Activated CD4-positive, alpha-beta T cell treated with anti-CD3 and anti-CD28 coated beads for 36 hours (primary cell): Measurements from ENCODE around the gene XCL1. TPM values are rescaled to one million over a fixed set of nuclear protein-coding genes. Genes with fewer than 3 reads are reported as not detected.

Experiments used
- ATAC-seq: fragments of 200-7000 bp; cut with Tn5 transposase; one replicate; pipeline ENCODE4 v1.10.0; 2021; ENCODE audit warnings: mild to moderate bottlenecking, moderate library complexity
- CTCF ChIA-PET: fragments of 350-600 bp; sonication (Branson Sonifier 250); formaldehyde crosslinking; loops from one replicate; lab custom pipeline; 2021; ENCODE audit warnings: antibody characterized with exemption; lab: Charles Lee
- POLR2A ChIA-PET: fragments of 350-600 bp; sonication (Branson Sonifier 250); formaldehyde crosslinking; loops from one replicate; lab custom pipeline; 2021; ENCODE audit warnings: antibody characterized with exemption, inconsistent platforms; lab: Charles Lee
- DNase-seq: peaks from one replicate; pipeline ENCODE4 v3.0.0-alpha.2; 2020
- H3K27ac Mint-ChIP-seq: one replicate; pipeline ENCODE4 v1.8.0; 2021; ENCODE audit warnings: mixed read lengths
- H3K27me3 Mint-ChIP-seq: one replicate; pipeline ENCODE4 v1.8.0; 2021; ENCODE audit warnings: mixed read lengths
- H3K36me3 Mint-ChIP-seq: one replicate; pipeline ENCODE4 v1.8.0; 2021; ENCODE audit warnings: low read depth, mixed read lengths
- H3K4me1 Mint-ChIP-seq: one replicate; pipeline ENCODE4 v1.8.0; 2021; ENCODE audit warnings: mixed read lengths
- H3K4me3 Mint-ChIP-seq: one replicate; pipeline ENCODE4 v1.8.0; 2021; ENCODE audit warnings: mild to moderate bottlenecking, moderate library complexity, mixed read lengths
- H3K9me3 Mint-ChIP-seq: one replicate; pipeline ENCODE4 v1.8.0; 2021; ENCODE audit warnings: low read depth, mixed read lengths
- intact Hi-C, 2 experiments: fragments of 100-400 bp; cut with DNase I in 1 of 2; cut with micrococcal nuclease in 1 of 2; formaldehyde crosslinking; loops; one replicate each; pipeline versions ENCODE4 v1.14.2 to v1.15.1; 2022 to 2024; cut with DNase I, micrococcal nuclease
- total RNA-seq, 2 experiments: library from RNA; stranded (reverse); gene quantifications; one replicate each; pipeline ENCODE4 v1.2.3, GENCODE V29; 2021

The XCL1 gene
- total RNA-seq, 2 experiments from 2014 or later, result 0.39 to 0.67 TPM

DNA sequence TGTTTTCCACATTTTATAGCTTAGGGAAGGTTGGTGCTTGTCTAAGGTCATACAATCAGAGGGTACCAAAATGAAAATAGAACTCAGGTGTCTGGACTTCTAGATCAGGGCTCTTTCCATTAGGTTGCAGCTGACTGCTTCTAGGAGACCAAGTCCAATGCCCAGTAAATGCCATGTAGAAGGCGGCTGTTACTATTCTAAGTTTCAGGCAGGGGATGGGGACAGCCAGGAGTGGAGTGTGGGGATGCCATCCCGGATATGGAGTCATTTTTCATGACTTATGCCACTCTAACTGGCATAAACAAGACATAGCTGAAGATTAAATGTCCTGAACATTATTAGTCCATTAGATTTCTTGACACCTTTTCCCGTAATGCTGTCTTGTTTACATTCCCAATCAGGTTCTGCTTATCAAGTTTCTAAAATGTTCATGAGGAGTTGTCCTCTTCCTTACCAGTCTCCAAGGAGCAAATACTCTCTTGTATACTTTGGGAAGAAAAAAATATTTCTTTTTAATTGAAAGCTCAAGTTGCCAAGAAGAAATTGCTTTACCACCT lies 31.5 kb downstream of the XCL1 start:
- Mint-ChIP-seq H3K4me3 (no peak overlapping the region), H3K27me3 (no peaks in the 10 kb centered on the region), H3K27ac (no peak overlapping the region), H3K36me3 (no peaks in the 10 kb centered on the region), H3K9me3 (no peaks in the 10 kb centered on the region), H3K4me1 (no peaks in the 10 kb centered on the region)
- DNase-seq, result no peak
- intact Hi-C loops, result loop anchor here in 1 of 2 experiments (10.0 kb wide), 1 partner anchor 527 kb away; no protein-coding TSS in a partner anchor
- POLR2A ChIA-PET, result no interaction called here
- ATAC-seq, result no peak
- CTCF ChIA-PET, result interaction anchor here (0.5 to 0.8 kb wide), 2 partner anchors 265 to 1744 kb away, joined by 3 read pairs; no protein-coding TSS in a partner anchor

DNA sequence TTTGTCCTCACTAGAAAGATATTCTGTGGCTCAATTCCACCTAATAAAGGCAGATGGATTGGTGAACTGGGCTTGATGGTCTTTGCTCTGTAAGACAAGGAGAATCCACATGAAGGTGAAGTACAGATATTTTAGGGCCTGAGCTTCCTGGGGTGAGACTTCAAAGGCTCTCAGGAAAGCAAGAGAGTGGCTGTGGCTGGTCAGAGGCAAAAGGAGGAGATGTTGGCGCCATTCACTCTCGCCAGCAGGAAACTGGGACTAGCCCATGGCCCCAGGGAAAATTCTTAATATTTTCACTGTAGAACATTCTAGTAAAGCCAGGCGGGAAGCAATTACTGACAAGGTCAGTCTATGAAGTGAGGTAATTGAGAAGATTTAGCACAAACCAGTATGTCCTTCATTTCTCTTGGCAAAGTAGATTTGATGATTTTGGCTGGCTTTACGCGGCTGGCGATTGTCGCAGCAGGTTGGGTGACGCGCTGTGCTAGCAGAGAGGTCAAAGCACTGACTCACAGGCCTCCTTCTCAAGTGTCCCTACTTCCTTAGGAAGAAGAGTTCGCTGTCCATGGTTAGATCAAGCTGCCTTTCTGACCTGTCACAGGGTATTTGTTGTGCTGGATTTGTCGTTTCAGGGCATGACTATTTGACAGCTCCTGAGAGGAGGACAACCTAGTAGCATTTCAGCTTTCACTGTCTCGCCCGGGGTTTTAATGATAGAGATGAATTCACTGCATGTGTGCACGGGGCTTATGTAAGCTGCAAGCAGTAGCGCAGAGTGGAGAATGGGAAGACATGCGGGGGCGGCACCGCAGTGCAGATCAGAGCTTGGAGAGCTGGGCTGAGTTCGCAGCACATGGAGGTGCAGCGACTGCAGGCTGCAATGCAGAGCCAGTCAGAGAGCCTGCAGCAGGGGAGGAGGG lies 32.7 kb downstream of the XCL1 start:
- Mint-ChIP-seq H3K27ac (no peak overlapping the region), H3K36me3 (no peaks in the 10 kb centered on the region), H3K9me3 (no peaks in the 10 kb centered on the region), H3K4me1 (no peaks in the 10 kb centered on the region), H3K4me3 (no peak overlapping the region), H3K27me3 (peaks cover 2% of the 10 kb centered on the region)
- CTCF ChIA-PET, result interaction anchor here (0.7 to 2.1 kb wide), 3 partner anchors 9 to 1131 kb away, joined by 3 to 6 read pairs (median 4); no protein-coding TSS in a partner anchor
- intact Hi-C loops, result loop anchor here in 1 of 2 experiments (10.0 kb wide), 1 partner anchor 526 kb away; no protein-coding TSS in a partner anchor
- POLR2A ChIA-PET, result no interaction called here
- ATAC-seq (no peak), DNase-seq (no peak)

DNA sequence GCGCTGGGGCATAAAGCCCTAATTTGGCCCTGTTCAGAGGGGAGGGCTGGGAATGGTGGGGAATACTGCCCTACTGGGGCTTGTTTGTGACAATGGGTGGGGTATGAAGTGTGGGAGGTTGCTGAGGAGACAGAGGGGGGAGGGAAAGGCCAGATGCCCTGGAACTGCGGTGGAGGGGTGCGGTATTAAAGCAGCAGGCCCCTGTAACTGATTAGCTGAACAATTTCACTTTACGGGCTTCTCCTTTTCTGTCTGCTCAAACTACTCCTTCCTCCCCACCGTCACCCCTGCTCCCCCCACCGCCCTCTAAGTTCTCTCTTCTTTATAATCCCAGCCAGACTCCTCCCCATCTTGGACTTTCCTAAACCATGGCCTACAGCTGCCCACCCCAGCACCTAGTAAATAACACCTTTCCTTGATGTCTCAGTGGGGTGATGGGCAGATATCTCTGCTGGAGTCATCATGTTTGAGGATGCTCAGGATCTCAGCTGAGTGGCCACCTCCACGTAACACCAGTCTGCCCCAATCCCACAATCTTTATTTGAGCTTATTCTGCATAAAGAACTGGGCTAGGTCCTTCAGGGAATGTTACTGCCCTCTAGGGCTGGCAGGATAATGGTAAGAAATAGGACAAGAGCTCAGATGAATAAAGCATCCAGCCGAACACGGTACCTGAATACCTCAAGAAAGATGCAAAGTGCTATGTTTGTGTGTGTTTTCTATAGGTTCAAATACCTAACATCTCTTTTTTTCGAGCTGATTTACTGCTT lies 33.5 kb downstream of the XCL1 start:
- POLR2A ChIA-PET, result no interaction called here

DNA sequence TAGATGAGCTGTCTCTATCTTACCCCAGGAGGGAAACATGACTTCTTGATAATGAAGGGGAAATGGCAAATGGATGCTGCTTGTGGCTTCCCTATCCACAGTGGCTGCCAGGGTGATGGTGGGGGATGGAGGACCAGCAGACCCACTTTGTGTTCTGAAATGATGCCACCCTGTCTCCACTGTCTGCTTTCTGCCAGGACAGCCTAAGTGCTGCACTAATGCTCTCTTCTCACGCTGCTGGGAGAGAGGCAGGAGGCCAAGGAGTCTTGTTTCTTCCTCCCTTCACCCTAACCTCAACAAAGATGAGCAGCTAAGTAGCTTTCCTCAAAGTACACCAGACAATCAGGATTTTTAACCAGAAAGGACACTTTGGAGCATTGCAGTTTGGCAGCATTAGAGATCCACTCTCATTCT lies 36.6 kb downstream of the XCL1 start:
- POLR2A ChIA-PET, result no interaction called here
- CTCF ChIA-PET, result interaction anchor here (0.7 kb wide), 1 partner anchor 13 kb away, joined by 3 read pairs; no protein-coding TSS in a partner anchor
- Mint-ChIP-seq H3K36me3 (no peaks in the 10 kb centered on the region), H3K27ac (no peak overlapping the region), H3K27me3 (peaks cover 6% of the 10 kb centered on the region), H3K9me3 (no peaks in the 10 kb centered on the region), H3K4me1 (no peaks in the 10 kb centered on the region), H3K4me3 (no peak overlapping the region)
- ATAC-seq (no peak), DNase-seq (no peak)
- intact Hi-C loops, result no loop called here

More for the DNA sequence above, 33.5 kb downstream of the XCL1 start:
- no peak overlapping the region for H3K27ac Mint-ChIP-seq
- H3K4me1 Mint-ChIP-seq, result no peaks in the 10 kb centered on the region
- ATAC-seq (no peak), DNase-seq (no peak)
- CTCF ChIA-PET, result interaction anchor here (0.7 to 2.1 kb wide), 5 partner anchors 9 to 739 kb away, joined by 3 to 6 read pairs (median 3); no protein-coding TSS in a partner anchor
- intact Hi-C loops, result loop anchor here in 1 of 2 experiments (10.0 kb wide), 1 partner anchor 525 kb away; no protein-coding TSS in a partner anchor
- peaks cover 2% of the 10 kb centered on the region for H3K27me3 Mint-ChIP-seq
- no peaks in the 10 kb centered on the region for H3K9me3 Mint-ChIP-seq
- H3K4me3 Mint-ChIP-seq, result no peak overlapping the region
- no peaks in the 10 kb centered on the region for H3K36me3 Mint-ChIP-seq

GRCh38 chr1:168613691-168614231 lies 37.4 kb downstream of the XCL1 start:
- H3K4me3 Mint-ChIP-seq, result no peak overlapping the region
- intact Hi-C loops, result no loop called here
- ATAC-seq, result no peak
- no peaks in the 10 kb centered on the region for H3K9me3 Mint-ChIP-seq
- no peaks in the 10 kb centered on the region for H3K36me3 Mint-ChIP-seq
- DNase-seq, result no peak
- ChIA-PET POLR2A (no interaction called here), CTCF (no interaction called here)
- H3K27me3 Mint-ChIP-seq, result peaks cover 7% of the 10 kb centered on the region
- H3K4me1 Mint-ChIP-seq, result no peaks in the 10 kb centered on the region
- H3K27ac Mint-ChIP-seq, result no peak overlapping the region

- Mint-ChIP-seq H3K9me3 (no peaks in the 10 kb centered on the region), H3K4me3 (no peak overlapping the region), H3K27ac (no peak overlapping the region), H3K27me3 (peaks cover 7% of the 10 kb centered on the region), H3K4me1 (no peaks in the 10 kb centered on the region), H3K36me3 (no peaks in the 10 kb centered on the region)
- POLR2A ChIA-PET, result no interaction called here
- intact Hi-C loops, result no loop called here
- DNase-seq (no peak), ATAC-seq (no peak)
- CTCF ChIA-PET, result interaction anchor here (0.9 kb wide), 1 partner anchor 11 kb away, joined by 4 read pairs; no protein-coding TSS in a partner anchor
Measured at GRCh38 chr1:168614235-168614634, 37.8 kb downstream of the XCL1 start.

DNA sequence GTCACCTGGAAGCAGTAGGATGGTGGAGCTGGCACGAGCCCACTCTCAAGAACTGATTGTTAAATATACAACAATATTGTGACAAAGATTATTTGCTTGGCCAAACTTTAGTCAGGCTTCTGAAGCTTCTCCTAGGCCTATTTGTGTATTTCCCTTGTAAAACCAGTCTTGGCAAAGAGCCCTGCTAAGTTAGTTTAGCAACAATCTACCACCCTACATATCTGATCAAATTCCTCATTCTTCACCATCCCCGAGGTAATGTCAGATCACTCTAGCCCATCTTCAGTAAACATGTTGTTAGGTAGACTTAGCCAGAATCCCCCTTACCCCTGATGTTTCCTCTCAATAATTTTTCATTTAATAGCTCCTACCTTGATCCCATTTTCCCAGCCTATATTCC lies 39.6 kb downstream of the XCL1 start:
- Mint-ChIP-seq H3K36me3 (no peaks in the 10 kb centered on the region), H3K9me3 (no peaks in the 10 kb centered on the region), H3K27ac (no peak overlapping the region), H3K4me3 (no peak overlapping the region), H3K4me1 (no peaks in the 10 kb centered on the region), H3K27me3 (peaks cover 7% of the 10 kb centered on the region)
- DNase-seq, result no peak
- CTCF ChIA-PET, result interaction anchor here (1.0 kb wide), 1 partner anchor 13 kb away, joined by 3 read pairs; no protein-coding TSS in a partner anchor
- ATAC-seq, result no peak
- intact Hi-C loops, result no loop called here
- POLR2A ChIA-PET, result no interaction called here

DNA sequence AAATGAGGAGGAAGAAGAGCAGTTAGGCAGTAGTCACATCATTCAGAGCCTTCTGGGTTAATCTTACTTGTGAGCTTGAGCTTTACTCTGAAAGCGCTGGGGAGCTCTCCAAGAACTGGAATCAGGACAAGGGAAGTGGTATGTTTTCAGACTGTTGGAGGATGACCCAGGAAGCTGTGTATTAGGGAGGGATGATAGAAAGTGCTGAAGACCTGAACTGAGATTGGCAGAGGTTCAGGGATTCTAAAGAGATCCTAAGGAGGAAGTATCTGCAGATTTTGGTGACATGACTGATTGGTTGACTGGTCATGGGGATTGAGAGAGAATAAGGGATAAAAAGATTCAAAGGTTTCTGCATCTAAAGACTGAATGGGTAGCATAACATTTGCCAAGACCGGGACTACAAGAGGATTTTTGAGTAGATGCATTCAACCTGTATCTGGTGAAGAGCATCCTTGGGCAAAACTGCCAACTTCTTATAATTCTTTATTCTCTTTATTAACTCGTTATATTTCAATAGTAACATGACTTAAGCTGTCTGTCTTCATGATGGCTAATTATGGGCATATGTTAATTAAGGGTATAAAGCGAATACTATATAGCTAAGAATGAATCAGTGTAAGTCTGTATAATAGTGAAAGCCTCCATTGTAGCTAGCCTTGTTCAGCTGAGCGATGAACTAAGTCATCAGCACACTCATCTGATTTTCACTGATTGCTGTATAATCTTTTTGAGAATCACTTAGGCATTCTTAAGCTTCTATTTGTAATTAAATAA lies 41.8 kb downstream of the XCL1 start:
- intact Hi-C loops, result no loop called here
- peaks cover 7% of the 10 kb centered on the region for H3K27me3 Mint-ChIP-seq
- CTCF ChIA-PET, result interaction anchor here (0.6 to 1.4 kb wide), 4 partner anchors 8 to 730 kb away, joined by 3 to 4 read pairs (median 4); no protein-coding TSS in a partner anchor
- no peaks in the 10 kb centered on the region for H3K9me3 Mint-ChIP-seq
- H3K27ac Mint-ChIP-seq, result no peak overlapping the region
- no peak for DNase-seq
- no peak for ATAC-seq
- no peaks in the 10 kb centered on the region for H3K36me3 Mint-ChIP-seq
- H3K4me1 Mint-ChIP-seq, result no peaks in the 10 kb centered on the region
- H3K4me3 Mint-ChIP-seq, result no peak overlapping the region
- POLR2A ChIA-PET, result no interaction called here

DNA sequence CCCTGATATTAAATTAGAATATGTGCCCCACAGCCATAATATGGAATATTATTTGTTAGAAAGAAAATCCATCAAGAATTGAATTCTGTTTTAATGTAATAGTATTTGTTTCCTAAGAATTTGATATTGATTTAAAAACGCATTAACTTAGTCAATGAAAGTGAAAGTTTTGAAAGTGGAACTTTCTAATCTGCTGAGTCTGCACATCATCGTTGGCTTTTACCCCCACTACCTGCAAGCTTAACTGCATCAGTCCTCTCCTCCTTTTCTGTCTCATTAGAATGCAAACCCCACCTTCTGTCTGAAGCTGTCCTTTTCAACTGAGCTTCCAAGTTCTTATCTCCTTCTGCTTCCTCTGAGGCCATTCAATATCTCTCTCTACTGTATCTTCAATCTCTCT lies 42.5 kb downstream of the XCL1 start:
- no peaks in the 10 kb centered on the region for H3K36me3 Mint-ChIP-seq
- H3K27ac Mint-ChIP-seq, result no peak overlapping the region
- no peak overlapping the region for H3K4me3 Mint-ChIP-seq
- DNase-seq (no peak), ATAC-seq (no peak)
- POLR2A ChIA-PET, result no interaction called here
- H3K4me1 Mint-ChIP-seq, result no peaks in the 10 kb centered on the region
- peaks cover 5% of the 10 kb centered on the region for H3K27me3 Mint-ChIP-seq
- intact Hi-C loops, result no loop called here
- no peaks in the 10 kb centered on the region for H3K9me3 Mint-ChIP-seq
- CTCF ChIA-PET, result interaction anchor here (0.6 to 1.4 kb wide), 4 partner anchors 8 to 730 kb away, joined by 3 to 4 read pairs (median 4); no protein-coding TSS in a partner anchor

DNA sequence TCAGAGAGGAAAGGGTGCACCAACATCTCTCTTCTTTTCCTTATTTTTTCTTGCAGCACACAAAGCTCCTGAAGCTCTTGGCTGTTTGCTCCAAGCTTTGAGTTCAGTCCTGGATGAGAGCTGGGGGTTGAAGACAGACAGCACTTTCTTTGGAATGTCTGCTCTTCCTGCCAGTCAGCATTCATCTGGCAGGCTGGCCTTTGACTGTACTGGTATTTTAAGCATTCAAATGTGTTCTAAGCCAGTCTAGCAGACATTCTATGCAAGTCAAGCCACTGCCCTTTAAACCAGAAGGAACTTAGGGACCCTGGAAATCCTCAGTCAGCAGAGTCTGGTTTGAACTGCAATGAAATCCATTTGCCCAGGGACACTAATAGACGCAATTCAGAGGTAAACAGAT lies 45.0 kb downstream of the XCL1 start:
- ATAC-seq (no peak), DNase-seq (no peak)
- ChIA-PET POLR2A (no interaction called here), CTCF (interaction anchor here (1.2 kb wide), 1 partner anchor 278 kb away, joined by 3 read pairs; no protein-coding TSS in a partner anchor)
- Mint-ChIP-seq H3K4me1 (no peaks in the 10 kb centered on the region), H3K36me3 (no peaks in the 10 kb centered on the region), H3K4me3 (no peak overlapping the region), H3K9me3 (no peaks in the 10 kb centered on the region), H3K27ac (no peak overlapping the region), H3K27me3 (peaks cover 6% of the 10 kb centered on the region)
- intact Hi-C loops, result loop anchor here in 1 of 2 experiments (5.0 kb wide), 1 partner anchor 726 kb away; no protein-coding TSS in a partner anchor
